ENCODE data around the gene UBASH3A. TPM values are rescaled to one million over a fixed set of nuclear protein-coding genes. Genes with fewer than 3 reads are reported as not detected.

Gene UBASH3A
- polyA plus RNA-seq, 1 donor (not counting 4 experiments of a cell fraction or from before 2014, with no cell fraction given): not detected

DNA sequence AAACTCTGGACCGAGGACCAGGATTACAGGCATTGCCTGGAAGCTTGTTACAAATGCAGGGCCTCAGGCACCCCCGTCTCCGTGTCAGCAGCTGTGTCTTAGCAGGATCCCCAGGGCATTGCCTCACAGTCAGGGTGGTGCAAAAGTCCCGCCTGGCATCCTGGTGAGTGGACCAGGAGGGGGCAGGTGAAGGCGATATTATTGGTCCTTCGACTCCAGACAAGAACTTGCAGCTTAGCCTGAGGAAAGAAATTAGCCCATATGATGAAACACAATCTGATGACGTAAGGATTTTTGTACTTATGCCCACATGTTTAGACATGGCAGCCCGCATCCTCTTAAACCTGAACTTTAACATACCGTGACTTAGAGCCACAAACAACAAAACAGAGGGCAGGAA, 51.5 kb downstream of the UBASH3A start:
- no peak for FAIRE-seq

DNA sequence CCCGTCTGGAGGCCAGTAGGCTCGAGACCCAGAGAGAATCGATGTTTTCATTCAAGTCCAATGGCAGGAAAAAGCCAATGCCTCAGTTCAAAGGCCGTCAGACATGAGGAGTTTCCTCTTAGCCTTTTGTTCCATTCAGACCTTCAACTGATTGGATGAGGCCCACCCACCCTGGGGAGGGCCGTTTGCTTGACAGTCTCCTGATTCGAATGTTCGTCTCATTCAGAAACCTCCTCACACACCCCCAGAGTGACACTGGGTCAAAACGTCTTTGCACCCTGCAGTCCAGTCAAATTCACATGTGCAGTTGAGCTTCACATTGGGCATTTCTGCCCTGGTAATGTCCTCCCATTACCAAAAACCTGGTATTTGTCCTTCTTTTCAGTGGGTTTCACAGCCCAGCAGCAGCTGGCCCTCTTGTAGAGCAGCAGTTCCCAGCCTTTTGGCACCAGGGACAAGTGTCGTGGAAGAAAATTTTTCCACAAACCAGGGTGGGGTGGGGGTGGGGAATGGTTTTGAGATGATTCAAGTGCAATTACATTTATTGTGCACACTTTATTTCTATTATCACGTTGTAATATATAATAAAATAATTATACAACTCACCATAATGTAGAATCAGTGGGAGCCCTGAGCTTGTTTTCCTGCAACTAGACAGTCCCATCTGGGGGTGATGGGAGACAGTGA, 52.2 kb downstream of the UBASH3A start:
- dilution Hi-C loops (cut with MboI; ENCODE audit: extremely low pct_ligation_motif_present, low sequenced_read_pairs): no loop called here

More for the DNA sequence above, 51.5 kb downstream of the UBASH3A start:
- H3K4me3 ChIP-seq (ENCODE audit: control insufficient read depth in 2 of 3, extremely low read depth in 1 of 3, insufficient read depth in 2 of 3, low read depth in 1 of 3, low read length in 3 of 3): no peak overlapping the region
- no peaks in the 10 kb centered on the region for H4K20me1 ChIP-seq (ENCODE audit: control insufficient read depth, extremely low read depth, insufficient read depth, low read length)
- dilution Hi-C loops (cut with MboI; ENCODE audit: extremely low pct_ligation_motif_present, low sequenced_read_pairs): no loop called here
- H3K4me1 ChIP-seq (ENCODE audit: control insufficient read depth, extremely low read depth, insufficient read depth, low read length): no peaks in the 10 kb centered on the region
- no peak overlapping the region for H2AFZ ChIP-seq (ENCODE audit: control insufficient read depth, low read length)
- no peaks in the 10 kb centered on the region for H3K27me3 ChIP-seq (ENCODE audit: control insufficient read depth, extremely low read depth, insufficient read depth, low read length)
- DNase-seq (ENCODE audit: low read depth, low spot score): no peak
- H3K27ac ChIP-seq (ENCODE audit: control insufficient read depth, insufficient read depth, low read length): no peak overlapping the region
- H3K4me2 ChIP-seq (ENCODE audit: control insufficient read depth, extremely low read depth, insufficient read depth, low read depth, low read length): no peak overlapping the region
- no peak for TF ChIP-seq EZH2 (IDR thresholded peaks at IDR 0.05; ENCODE audit: low read length)
- TF ChIP-seq, protein P1, sequence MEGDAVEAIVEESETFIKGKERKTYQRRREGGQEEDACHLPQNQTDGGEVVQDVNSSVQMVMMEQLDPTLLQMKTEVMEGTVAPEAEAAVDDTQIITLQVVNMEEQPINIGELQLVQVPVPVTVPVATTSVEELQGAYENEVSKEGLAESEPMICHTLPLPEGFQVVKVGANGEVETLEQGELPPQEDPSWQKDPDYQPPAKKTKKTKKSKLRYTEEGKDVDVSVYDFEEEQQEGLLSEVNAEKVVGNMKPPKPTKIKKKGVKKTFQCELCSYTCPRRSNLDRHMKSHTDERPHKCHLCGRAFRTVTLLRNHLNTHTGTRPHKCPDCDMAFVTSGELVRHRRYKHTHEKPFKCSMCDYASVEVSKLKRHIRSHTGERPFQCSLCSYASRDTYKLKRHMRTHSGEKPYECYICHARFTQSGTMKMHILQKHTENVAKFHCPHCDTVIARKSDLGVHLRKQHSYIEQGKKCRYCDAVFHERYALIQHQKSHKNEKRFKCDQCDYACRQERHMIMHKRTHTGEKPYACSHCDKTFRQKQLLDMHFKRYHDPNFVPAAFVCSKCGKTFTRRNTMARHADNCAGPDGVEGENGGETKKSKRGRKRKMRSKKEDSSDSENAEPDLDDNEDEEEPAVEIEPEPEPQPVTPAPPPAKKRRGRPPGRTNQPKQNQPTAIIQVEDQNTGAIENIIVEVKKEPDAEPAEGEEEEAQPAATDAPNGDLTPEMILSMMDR (optimal IDR thresholded peaks at IDR 0.05 in 1 of 3, IDR thresholded peaks at IDR 0.05 in 1 of 3, conservative IDR thresholded peaks at IDR 0.05 in 1 of 3; ENCODE audit: extremely low read depth in 1 of 3, insufficient read depth in 2 of 3, low read length in 3 of 3): no peak
- no peaks in the 10 kb centered on the region for H3K36me3 ChIP-seq (ENCODE audit: control insufficient read depth in 2 of 2, extremely low read depth in 1 of 2, insufficient read depth in 2 of 2, low read length in 2 of 2)
- no peak overlapping the region for H3K9ac ChIP-seq (ENCODE audit: control insufficient read depth, extremely low read depth, insufficient read depth, low read length)
- H3K9me1 ChIP-seq (ENCODE audit: control insufficient read depth, extremely low read depth, insufficient read depth, low read length): no peaks in the 10 kb centered on the region
- H3K9me3 ChIP-seq (ENCODE audit: control insufficient read depth, low read depth, low read length): no peaks in the 10 kb centered on the region
- H3K79me2 ChIP-seq (ENCODE audit: control insufficient read depth, insufficient read depth, low read length): no peaks in the 10 kb centered on the region

More for the DNA sequence above, 52.2 kb downstream of the UBASH3A start:
- no peak overlapping the region for H2AFZ ChIP-seq (ENCODE audit: control insufficient read depth, low read length)
- DNase-seq (ENCODE audit: low read depth, low spot score) (no peak), FAIRE-seq (no peak)
- TF ChIP-seq, protein P1 (optimal IDR thresholded peaks at IDR 0.05 in 1 of 3, IDR thresholded peaks at IDR 0.05 in 1 of 3, conservative IDR thresholded peaks at IDR 0.05 in 1 of 3; ENCODE audit: extremely low read depth in 1 of 3, insufficient read depth in 2 of 3, low read length in 3 of 3): no peak
- TF ChIP-seq EZH2 (IDR thresholded peaks at IDR 0.05; ENCODE audit: low read length): no peak
- no peaks in the 10 kb centered on the region for H3K79me2 ChIP-seq (ENCODE audit: control insufficient read depth, insufficient read depth, low read length)
- no peaks in the 10 kb centered on the region for H3K27me3 ChIP-seq (ENCODE audit: control insufficient read depth, extremely low read depth, insufficient read depth, low read length)
- H3K27ac ChIP-seq (ENCODE audit: control insufficient read depth, insufficient read depth, low read length): no peak overlapping the region
- H3K4me2 ChIP-seq (ENCODE audit: control insufficient read depth, extremely low read depth, insufficient read depth, low read depth, low read length): no peak overlapping the region
- H3K9me1 ChIP-seq (ENCODE audit: control insufficient read depth, extremely low read depth, insufficient read depth, low read length): no peaks in the 10 kb centered on the region
- H3K9ac ChIP-seq (ENCODE audit: control insufficient read depth, extremely low read depth, insufficient read depth, low read length): no peak overlapping the region
- no peaks in the 10 kb centered on the region for H3K4me1 ChIP-seq (ENCODE audit: control insufficient read depth, extremely low read depth, insufficient read depth, low read length)
- no peaks in the 10 kb centered on the region for H3K9me3 ChIP-seq (ENCODE audit: control insufficient read depth, low read depth, low read length)
- no peak overlapping the region for H3K4me3 ChIP-seq (ENCODE audit: control insufficient read depth in 2 of 3, extremely low read depth in 1 of 3, insufficient read depth in 2 of 3, low read depth in 1 of 3, low read length in 3 of 3)
- no peaks in the 10 kb centered on the region for H3K36me3 ChIP-seq (ENCODE audit: control insufficient read depth in 2 of 2, extremely low read depth in 1 of 2, insufficient read depth in 2 of 2, low read length in 2 of 2)
- H4K20me1 ChIP-seq (ENCODE audit: control insufficient read depth, extremely low read depth, insufficient read depth, low read length): no peaks in the 10 kb centered on the region
